Aorta (tissue), 5 donors: ENCODE measurements around the gene RNF208. TPM values are rescaled to one million over a fixed set of nuclear protein-coding genes. Genes with fewer than 3 reads are reported as not detected.

Experiments
- ATAC-seq: fragments of 200-7000 bp; cut with Tn5 transposase; one replicate; pipeline ENCODE4 v1.9.1; 2022; ENCODE audit warnings: moderate library complexity; ENCODE audit not compliant: low FRiP score
- DNase-seq, 2 donors: peaks; one replicate each; pipeline ENCODE4 v3.0.0-alpha.2; 2020
- H3K27ac ChIP-seq, 2 donors: one replicate each; pipeline ENCODE4 v1.5.1; 2013; ENCODE audit warnings: low read length in 2 of 2, mild to moderate bottlenecking in 2 of 2, moderate library complexity in 2 of 2, control low read depth in 1 of 2, inconsistent platforms in 1 of 2, low read depth in 1 of 2
- H3K27me3 ChIP-seq, 2 donors: one replicate each; pipeline ENCODE4 v1.6.1; 2013; ENCODE audit warnings: control low read depth in 1 of 2, low read length in 1 of 2, mild to moderate bottlenecking in 1 of 2, moderate library complexity in 1 of 2; ENCODE audit not compliant: insufficient read depth in 2 of 2, control insufficient read depth in 1 of 2
- H3K36me3 ChIP-seq, 2 donors: one replicate each; pipeline ENCODE4 v1.6.1; 2013; ENCODE audit warnings: control low read depth in 1 of 2, low read length in 1 of 2, mild to moderate bottlenecking in 1 of 2; ENCODE audit not compliant: insufficient read depth in 2 of 2, control insufficient read depth in 1 of 2
- H3K4me1 ChIP-seq, 2 donors: one replicate each; pipeline ENCODE4 v1.6.1; 2013; ENCODE audit warnings: low read length in 2 of 2, control low read depth in 1 of 2, mild to moderate bottlenecking in 1 of 2, moderate library complexity in 1 of 2; ENCODE audit not compliant: insufficient read depth in 2 of 2, control insufficient read depth in 1 of 2
- H3K4me3 ChIP-seq, 2 donors: one replicate each; pipeline ENCODE4 v1.5.1; 2013; ENCODE audit warnings: low read length in 2 of 2, control low read depth in 1 of 2, mild to moderate bottlenecking in 1 of 2
- H3K9me3 ChIP-seq: one replicate; pipeline ENCODE4 v1.6.1; 2013; ENCODE audit warnings: mild to moderate bottlenecking, low read length; ENCODE audit not compliant: control insufficient read depth
- WGBS, 2 donors: extraction: QIAGEN DNeasy Blood & Tissue Kit; methylation state at CpG; one replicate each; pipeline ENCODE4 v1.1.7; 2013; 5-methylcytosine and 5-hydroxymethylcytosine counted together
- intact Hi-C, 2 donors: fragments of 100-400 bp; cut with DNase I; formaldehyde crosslinking; loops; one replicate each; pipeline versions ENCODE4 v1.14.2 to v1.15.0; 2022
- polyA plus RNA-seq, 2 donors: library from polyadenylated mRNA; stranded (reverse); fragments of 200-250 nt; gene quantifications; one replicate each; pipeline ENCODE4 v1.2.3, GENCODE V29; 2013
- total RNA-seq, 2 donors: library from RNA; stranded (reverse); fragmentation: NEBNext Ultra II Directional; extraction: Animal tissue kit (Norgen Biotek cat#: 25700); gene quantifications; one replicate each; pipeline ENCODE4 v1.2.1, GENCODE V29; 2021
- donor health status: healthy with polysubstance abuse.
- donor health status: Bipolar disorder and iron deficiency.
- donor health status: DM: no; HTN: no; CAD: no.
- donor health status: DM: no; HTN: no; CAD: no.
- donor health status: DM: yes; HTN: yes; CAD: no.

RNF208 gene
- total and polyA plus RNA-seq, 4 donors: 2.2 to 11.8 (median 3.1) TPM

DNA sequence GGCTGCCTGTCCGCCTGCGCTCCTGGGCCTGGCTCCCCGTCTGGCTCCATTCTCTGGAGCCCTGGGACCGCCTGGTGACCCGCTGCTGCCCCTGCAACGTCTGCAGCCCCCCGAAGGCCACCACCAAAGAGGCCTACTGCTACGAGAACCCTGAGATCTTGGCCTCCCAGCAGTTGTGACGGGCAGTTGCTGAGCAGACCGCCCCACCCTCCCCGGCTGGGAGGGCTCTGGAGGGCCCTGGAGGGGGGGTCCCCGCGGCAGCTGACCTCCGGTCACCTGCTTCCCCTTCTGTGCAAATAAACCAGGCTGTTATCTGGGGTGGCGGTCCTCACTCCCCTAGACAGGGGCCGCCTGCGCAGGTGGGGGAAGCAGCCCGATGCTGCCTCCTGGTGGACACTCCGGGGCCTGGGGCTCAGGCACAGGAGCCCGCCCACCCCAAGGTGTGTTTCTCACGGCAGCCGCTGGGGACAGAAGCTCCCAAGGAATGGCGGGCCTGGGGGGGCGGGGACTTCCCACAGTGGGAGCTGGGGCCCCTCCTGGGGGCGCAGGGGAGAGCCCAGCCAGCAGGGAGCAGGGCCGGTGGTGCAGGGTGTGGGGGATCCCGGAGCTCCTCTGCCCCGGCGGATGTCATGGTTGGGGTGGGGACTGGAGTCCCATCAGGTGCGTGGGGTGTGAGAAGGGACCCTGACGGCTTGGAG lies 14.3 kb upstream of the RNF208 start:
- ATAC-seq (peak; percentile 60), DNase-seq (peak; percentile 86 to 95)
- intact Hi-C loops: no loop called here
- Histone ChIP-seq H3K4me3 (no peak overlapping the region), H3K4me1 (no peaks in the 10 kb centered on the region), H3K9me3 (no peaks in the 10 kb centered on the region), H3K27me3 (peaks cover 0 to 2% of the 10 kb centered on the region in 2 donors), H3K36me3 (no peaks in the 10 kb centered on the region), H3K27ac (no peak overlapping the region)
- WGBS, 2 donors: 15 to 16% methylated on average over 31 of the region's 31 CpGs

DNA sequence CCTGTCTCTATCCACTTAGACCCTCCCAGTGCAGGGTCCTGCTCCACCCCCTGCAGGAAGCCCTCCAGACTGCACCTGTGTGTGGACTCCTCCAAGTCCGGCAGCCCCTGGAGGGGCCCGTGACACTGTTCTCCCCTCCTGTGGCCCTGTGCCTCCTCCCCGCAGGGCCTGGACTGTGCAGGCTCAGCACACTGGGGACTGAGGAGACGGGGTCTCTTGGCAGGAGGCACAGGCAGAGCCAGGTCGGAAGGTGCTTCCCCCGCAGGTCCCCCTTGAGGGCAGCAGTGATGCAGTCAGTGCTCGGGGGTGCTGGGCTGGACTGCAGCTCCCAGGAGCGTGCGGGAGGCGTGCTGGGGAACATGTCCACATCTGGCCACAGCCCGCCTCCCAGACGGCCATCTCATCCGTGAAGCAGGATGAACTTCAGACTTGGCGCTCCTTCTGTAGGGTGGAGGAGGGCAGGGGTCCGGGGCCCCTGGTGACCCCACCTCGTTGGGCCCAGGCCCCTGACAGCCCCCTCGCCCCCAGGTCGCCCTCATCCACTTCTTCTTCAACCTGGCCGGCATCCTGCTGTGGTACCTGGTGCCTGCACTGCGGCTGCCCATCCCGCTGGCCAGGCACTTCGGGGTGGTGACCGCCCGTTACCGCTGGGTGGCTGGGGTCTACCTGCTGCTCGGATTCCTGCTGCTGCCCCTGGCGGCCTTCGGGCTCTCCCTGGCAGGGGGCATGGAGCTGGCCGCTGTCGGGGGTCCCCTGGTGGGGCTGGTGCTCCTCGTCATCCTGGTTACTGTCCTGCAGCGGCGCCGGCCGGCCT lies 13.6 kb upstream of the RNF208 start:
- Histone ChIP-seq H3K36me3 (no peaks in the 10 kb centered on the region), H3K4me3 (no peak overlapping the region), H3K27me3 (no peaks in the 10 kb centered on the region), H3K27ac (no peak overlapping the region), H3K9me3 (no peaks in the 10 kb centered on the region), H3K4me1 (no peaks in the 10 kb centered on the region)
- no peak for DNase-seq
- intact Hi-C loops: no loop called here
- ATAC-seq: no peak
- WGBS, 2 donors: 70 to 78% methylated on average over 34 to 35 of the region's 35 CpGs

DNA sequence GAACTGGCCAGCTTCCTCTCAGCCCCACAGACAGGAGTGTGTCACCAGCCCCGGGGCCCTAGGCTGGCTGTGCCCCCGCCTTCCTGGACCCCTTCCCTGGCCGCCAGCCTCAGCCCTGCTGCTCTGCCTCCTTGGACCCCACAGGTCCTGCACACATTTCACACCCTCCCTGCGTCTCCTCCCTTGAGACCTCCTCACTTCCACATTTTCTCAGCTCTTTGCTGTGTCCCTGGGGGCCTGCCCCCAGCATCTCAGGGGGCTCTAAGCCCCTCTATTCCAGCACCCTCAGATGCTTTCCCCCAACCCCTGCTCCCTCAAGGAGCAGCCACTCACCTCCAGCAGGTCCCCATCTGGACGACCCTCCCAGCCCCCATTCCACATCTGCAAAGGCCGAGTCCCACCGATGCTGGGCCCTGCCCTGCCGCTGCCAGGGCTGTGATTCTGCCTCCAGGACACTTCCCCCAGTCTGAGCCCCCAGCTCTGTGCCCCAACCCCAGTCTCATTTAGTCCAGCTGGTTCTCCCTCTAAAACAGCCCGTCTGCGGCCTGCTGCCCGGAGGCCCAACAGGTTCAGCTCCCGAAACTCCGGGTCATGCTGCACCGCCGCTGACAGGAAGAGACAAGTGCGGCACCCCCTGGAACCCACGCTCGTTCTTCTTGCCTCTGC lies 12.9 kb upstream of the RNF208 start:
- Histone ChIP-seq H3K4me3 (no peak overlapping the region), H3K4me1 (no peaks in the 10 kb centered on the region), H3K27me3 (no peaks in the 10 kb centered on the region), H3K36me3 (no peaks in the 10 kb centered on the region), H3K9me3 (no peaks in the 10 kb centered on the region), H3K27ac (no peak overlapping the region)
- intact Hi-C loops: no loop called here
- no peak for DNase-seq
- ATAC-seq: no peak
- 65 to 80% methylated on average over 17 to 18 of the region's 18 CpGs for WGBS, 2 donors

DNA sequence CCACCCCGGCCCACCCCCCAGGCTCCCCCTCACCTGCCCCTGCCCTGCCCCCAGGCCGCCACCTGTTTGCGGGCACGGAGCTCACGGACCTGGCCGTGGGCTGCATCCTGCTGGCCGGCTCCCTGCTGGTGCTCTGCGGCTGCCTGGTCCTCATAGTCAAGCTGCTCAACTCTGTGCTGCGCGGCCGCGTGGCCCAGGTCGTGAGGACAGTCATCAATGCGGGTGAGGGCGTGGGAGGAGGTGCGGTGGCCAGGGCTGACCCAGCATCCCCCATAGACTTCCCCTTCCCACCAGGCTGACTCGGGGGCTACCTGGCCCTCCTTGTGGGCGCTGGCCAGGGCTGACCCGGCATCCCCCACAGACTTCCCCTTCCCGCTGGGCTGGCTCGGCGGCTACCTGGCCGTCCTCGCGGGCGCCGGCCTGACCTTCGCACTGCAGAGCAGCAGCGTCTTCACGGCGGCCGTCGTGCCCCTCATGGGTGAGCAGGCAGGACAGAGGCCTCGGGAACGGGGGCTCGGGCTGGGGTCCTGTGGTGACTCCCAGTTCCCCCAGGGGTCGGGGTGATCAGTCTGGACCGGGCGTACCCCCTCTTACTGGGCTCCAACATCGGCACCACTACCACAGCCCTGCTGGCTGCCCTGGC lies 12.1 kb upstream of the RNF208 start:
- Histone ChIP-seq H3K27me3 (no peaks in the 10 kb centered on the region), H3K36me3 (no peaks in the 10 kb centered on the region), H3K9me3 (no peaks in the 10 kb centered on the region), H3K4me1 (no peaks in the 10 kb centered on the region), H3K4me3 (no peak overlapping the region), H3K27ac (no peak overlapping the region)
- intact Hi-C loops: no loop called here
- DNase-seq (no peak), ATAC-seq (no peak)
- 61 to 70% methylated on average over 40 of the region's 40 CpGs for WGBS, 2 donors

DNA sequence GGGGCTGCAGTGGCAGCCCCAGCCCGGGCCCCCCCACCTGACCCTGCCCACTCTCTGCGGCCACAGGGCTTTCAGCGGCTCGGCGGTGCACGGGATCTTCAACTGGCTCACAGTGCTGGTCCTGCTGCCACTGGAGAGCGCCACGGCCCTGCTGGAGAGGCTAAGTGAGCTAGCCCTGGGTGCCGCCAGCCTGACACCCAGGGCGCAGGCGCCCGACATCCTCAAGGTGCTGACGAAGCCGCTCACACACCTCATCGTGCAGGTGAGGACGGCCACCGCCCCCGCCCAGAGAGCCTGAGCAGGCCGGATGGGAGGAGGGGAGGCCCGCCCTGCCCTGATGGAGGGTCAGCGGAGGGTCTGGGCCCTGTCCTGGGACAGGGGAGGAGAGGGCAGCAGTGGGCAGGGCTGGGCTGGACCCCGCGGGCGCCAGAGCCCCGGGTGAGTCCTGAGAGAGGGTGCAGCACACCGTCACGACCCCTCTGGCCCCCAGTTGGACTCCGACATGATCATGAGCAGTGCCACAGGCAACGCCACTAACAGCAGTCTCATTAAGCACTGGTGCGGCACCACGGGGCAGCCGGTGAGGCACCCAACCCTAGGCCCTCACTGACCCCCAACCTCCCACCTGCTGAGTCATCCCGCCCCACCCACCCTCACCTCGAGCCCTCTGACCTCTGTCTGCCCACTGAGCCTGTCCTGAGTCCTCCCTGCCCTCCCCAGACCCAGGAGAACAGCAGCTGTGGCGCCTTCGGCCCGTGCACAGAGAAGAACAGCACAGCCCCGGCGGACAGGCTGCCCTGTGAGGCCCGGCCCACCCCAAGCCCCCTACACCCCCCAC lies 11.3 kb upstream of the RNF208 start:
- Histone ChIP-seq H3K4me3 (no peak overlapping the region), H3K27ac (no peak overlapping the region), H3K27me3 (no peaks in the 10 kb centered on the region), H3K36me3 (no peaks in the 10 kb centered on the region), H3K4me1 (no peaks in the 10 kb centered on the region), H3K9me3 (no peaks in the 10 kb centered on the region)
- intact Hi-C loops: no loop called here
- 73 to 78% methylated on average over 34 to 40 of the region's 40 CpGs for WGBS, 2 donors
- DNase-seq (no peak), ATAC-seq (no peak)

DNA sequence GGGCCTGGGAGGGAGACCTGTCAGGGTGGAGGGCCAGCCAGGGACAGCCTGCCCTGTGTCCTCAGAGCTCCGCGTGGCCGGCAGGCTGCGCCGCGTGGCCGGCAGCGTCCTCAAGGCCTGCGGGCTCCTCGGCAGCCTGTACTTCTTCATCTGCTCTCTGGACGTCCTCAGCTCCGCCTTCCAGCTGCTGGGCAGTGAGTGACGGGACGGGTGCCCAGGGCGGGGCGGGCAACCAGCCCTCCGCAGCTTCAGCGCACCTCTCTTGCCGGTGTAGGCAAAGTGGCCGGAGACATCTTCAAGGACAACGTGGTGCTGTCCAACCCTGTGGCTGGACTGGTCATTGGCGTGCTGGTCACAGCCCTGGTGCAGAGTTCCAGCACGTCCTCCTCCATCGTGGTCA lies 10.5 kb upstream of the RNF208 start:
- Histone ChIP-seq H3K27me3 (no peaks in the 10 kb centered on the region), H3K36me3 (no peaks in the 10 kb centered on the region), H3K9me3 (no peaks in the 10 kb centered on the region), H3K4me3 (no peak overlapping the region), H3K4me1 (no peaks in the 10 kb centered on the region), H3K27ac (no peak overlapping the region)
- ATAC-seq: no peak
- intact Hi-C loops: no loop called here
- 70 to 80% methylated on average over 23 to 24 of the region's 24 CpGs for WGBS, 2 donors
- no peak for DNase-seq

DNA sequence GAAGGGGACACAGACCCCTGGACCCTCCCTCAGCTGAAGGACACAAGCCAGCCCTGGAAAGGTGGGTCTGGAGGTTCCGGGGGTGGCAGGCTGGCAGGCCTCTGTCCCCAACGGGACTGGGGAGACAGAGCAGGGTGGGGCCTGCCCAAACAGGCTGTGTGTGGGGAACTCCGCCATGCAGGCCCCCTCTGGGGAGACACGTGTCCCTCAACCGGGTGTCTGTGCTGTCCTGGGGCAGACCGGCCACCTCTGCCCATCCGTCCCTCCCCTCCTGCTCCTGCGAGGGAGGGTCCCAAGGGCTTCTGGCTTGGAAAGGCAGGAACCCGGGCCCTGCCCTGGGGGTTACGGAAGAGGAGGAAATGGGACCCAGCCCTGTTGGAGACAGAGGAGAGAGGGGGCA lies 10.1 kb upstream of the RNF208 start:
- no peaks in the 10 kb centered on the region for H3K36me3 ChIP-seq
- no peaks in the 10 kb centered on the region for H3K9me3 ChIP-seq
- 62 to 70% methylated on average over 10 of the region's 10 CpGs for WGBS, 2 donors
- H3K4me3 ChIP-seq: no peak overlapping the region
- ATAC-seq (no peak), DNase-seq (no peak)
- H3K27me3 ChIP-seq: no peaks in the 10 kb centered on the region
- no peak overlapping the region for H3K27ac ChIP-seq
- H3K4me1 ChIP-seq: no peaks in the 10 kb centered on the region
- intact Hi-C loops: no loop called here
